ENCODE results near the gene ADAM23. TPM values are rescaled to one million over a fixed set of nuclear protein-coding genes. Genes with fewer than 3 reads are reported as not detected.
A peak's percentile ranks its signal among the peaks of the same experiment; 100 is the strongest.

The ADAM23 gene
- total RNA-seq, 1 donor from 2014 or later = 11.4 TPM

- H3K27me3 Mint-ChIP-seq (ENCODE audit: unreplicated experiment) = no peaks in the 10 kb centered on the region
- no peak overlapping the region for H3K27ac Mint-ChIP-seq (ENCODE audit: unreplicated experiment)
- TF ChIP-seq CTCF (IDR thresholded peaks at IDR 0.05) = no peak
- no peaks in the 10 kb centered on the region for H3K9me3 Mint-ChIP-seq (ENCODE audit: unreplicated experiment)
- H3K4me3 Mint-ChIP-seq (ENCODE audit: unreplicated experiment) = no peak overlapping the region
- H3K36me3 Mint-ChIP-seq (ENCODE audit: unreplicated experiment) = no peaks in the 10 kb centered on the region
- H3K4me1 Mint-ChIP-seq (ENCODE audit: unreplicated experiment) = peaks cover 22% of the 10 kb centered on the region
- no peak for DNase-seq (ENCODE audit: extremely low spot score, unreplicated experiment)
These were observed 20.2 kb upstream of the ADAM23 start for GRCh38 chr2:206423147-206423546.

GRCh38 chr2:206424134-206424533 is 19.2 kb upstream of the ADAM23 start:
- no peaks in the 10 kb centered on the region for H3K36me3 Mint-ChIP-seq (ENCODE audit: unreplicated experiment)
- no peak for DNase-seq (ENCODE audit: extremely low spot score, unreplicated experiment)
- TF ChIP-seq CTCF (IDR thresholded peaks at IDR 0.05) = no peak
- no peak overlapping the region for H3K4me3 Mint-ChIP-seq (ENCODE audit: unreplicated experiment)
- peaks cover 25% of the 10 kb centered on the region for H3K4me1 Mint-ChIP-seq (ENCODE audit: unreplicated experiment)
- H3K27ac Mint-ChIP-seq (ENCODE audit: unreplicated experiment) = peak overlapping the region; percentile 58
- H3K9me3 Mint-ChIP-seq (ENCODE audit: unreplicated experiment) = no peaks in the 10 kb centered on the region
- H3K27me3 Mint-ChIP-seq (ENCODE audit: unreplicated experiment) = no peaks in the 10 kb centered on the region

- no peak for DNase-seq (ENCODE audit: extremely low spot score, unreplicated experiment)
- no peaks in the 10 kb centered on the region for H3K9me3 Mint-ChIP-seq (ENCODE audit: unreplicated experiment)
These were observed 14.5 kb upstream of the ADAM23 start for GRCh38 chr2:206428783-206429182.

GRCh38 chr2:206430452-206430851 is 12.9 kb upstream of the ADAM23 start:
- TF ChIP-seq CTCF (IDR thresholded peaks at IDR 0.05) = no peak
- Mint-ChIP-seq H3K4me1 (ENCODE audit: unreplicated experiment) (peaks cover 2% of the 10 kb centered on the region), H3K36me3 (ENCODE audit: unreplicated experiment) (no peaks in the 10 kb centered on the region), H3K27ac (ENCODE audit: unreplicated experiment) (no peak overlapping the region), H3K27me3 (ENCODE audit: unreplicated experiment) (no peaks in the 10 kb centered on the region), H3K9me3 (ENCODE audit: unreplicated experiment) (no peaks in the 10 kb centered on the region), H3K4me3 (ENCODE audit: unreplicated experiment) (no peak overlapping the region)
- DNase-seq (ENCODE audit: extremely low spot score, unreplicated experiment) = no peak

More at GRCh38 chr2:206428783-206429182, 14.5 kb upstream of the ADAM23 start:
- TF ChIP-seq CTCF (IDR thresholded peaks at IDR 0.05) = no peak
- H3K36me3 Mint-ChIP-seq (ENCODE audit: unreplicated experiment) = no peaks in the 10 kb centered on the region
- no peaks in the 10 kb centered on the region for H3K27me3 Mint-ChIP-seq (ENCODE audit: unreplicated experiment)
- peaks cover 12% of the 10 kb centered on the region for H3K4me1 Mint-ChIP-seq (ENCODE audit: unreplicated experiment)
- H3K4me3 Mint-ChIP-seq (ENCODE audit: unreplicated experiment) = no peak overlapping the region
- H3K27ac Mint-ChIP-seq (ENCODE audit: unreplicated experiment) = no peak overlapping the region

GRCh38 chr2:206431439-206431838 is 11.9 kb upstream of the ADAM23 start:
- no peak overlapping the region for H3K4me3 Mint-ChIP-seq (ENCODE audit: unreplicated experiment)
- no peak overlapping the region for H3K27ac Mint-ChIP-seq (ENCODE audit: unreplicated experiment)
- TF ChIP-seq CTCF (IDR thresholded peaks at IDR 0.05) = no peak
- H3K27me3 Mint-ChIP-seq (ENCODE audit: unreplicated experiment) = no peaks in the 10 kb centered on the region
- peaks cover 2% of the 10 kb centered on the region for H3K4me1 Mint-ChIP-seq (ENCODE audit: unreplicated experiment)
- no peak for DNase-seq (ENCODE audit: extremely low spot score, unreplicated experiment)
- no peaks in the 10 kb centered on the region for H3K36me3 Mint-ChIP-seq (ENCODE audit: unreplicated experiment)
- H3K9me3 Mint-ChIP-seq (ENCODE audit: unreplicated experiment) = no peaks in the 10 kb centered on the region

All from osteocyte (in vitro differentiated cells).